GM12865 (cell line): ENCODE data around the gene KIAA1217.

Experiments
- DNase-seq: peaks from one replicate; pipeline ENCODE4 v3.0.0; 2010; ENCODE audit warnings: low read depth
- H3K4me3 ChIP-seq: 2 replicates; pipeline ENCODE4 v1.5.1; 2011; ENCODE audit warnings: mild to moderate bottlenecking, low read depth, low read length, control low read depth
- TF ChIP-seq, protein P1 (sequence below): IDR thresholded peaks from 2 replicates; pipeline ENCODE4 v1.5.1; 2011; ENCODE audit warnings: low read length, control low read depth, low read depth, inconsistent platforms; ENCODE audit not compliant: insufficient read depth; ENCODE audit errors: missing control alignments

The KIAA1217 gene

DNA sequence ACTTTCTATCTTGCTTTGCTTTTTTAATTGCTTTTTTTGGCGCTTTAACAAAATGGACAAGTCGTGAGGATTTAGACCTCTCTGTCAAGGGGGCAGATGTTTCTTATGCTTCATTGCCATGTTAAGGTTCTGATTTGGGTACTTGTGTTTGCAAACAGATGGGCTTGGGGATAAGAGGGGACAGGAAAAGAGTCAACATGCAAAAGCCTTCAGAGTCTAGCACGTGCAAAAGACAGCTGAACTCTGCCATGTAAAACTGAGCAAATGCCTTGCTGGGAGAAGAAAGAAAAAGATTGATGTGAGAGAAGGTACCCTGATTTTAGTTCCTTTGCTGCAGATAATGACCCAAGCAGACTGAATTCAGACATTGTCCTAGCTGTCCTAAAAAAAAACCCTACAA, 173.1 kb downstream of the KIAA1217 start:
- H3K4me3 ChIP-seq = no peak overlapping the region
- TF ChIP-seq, protein P1, sequence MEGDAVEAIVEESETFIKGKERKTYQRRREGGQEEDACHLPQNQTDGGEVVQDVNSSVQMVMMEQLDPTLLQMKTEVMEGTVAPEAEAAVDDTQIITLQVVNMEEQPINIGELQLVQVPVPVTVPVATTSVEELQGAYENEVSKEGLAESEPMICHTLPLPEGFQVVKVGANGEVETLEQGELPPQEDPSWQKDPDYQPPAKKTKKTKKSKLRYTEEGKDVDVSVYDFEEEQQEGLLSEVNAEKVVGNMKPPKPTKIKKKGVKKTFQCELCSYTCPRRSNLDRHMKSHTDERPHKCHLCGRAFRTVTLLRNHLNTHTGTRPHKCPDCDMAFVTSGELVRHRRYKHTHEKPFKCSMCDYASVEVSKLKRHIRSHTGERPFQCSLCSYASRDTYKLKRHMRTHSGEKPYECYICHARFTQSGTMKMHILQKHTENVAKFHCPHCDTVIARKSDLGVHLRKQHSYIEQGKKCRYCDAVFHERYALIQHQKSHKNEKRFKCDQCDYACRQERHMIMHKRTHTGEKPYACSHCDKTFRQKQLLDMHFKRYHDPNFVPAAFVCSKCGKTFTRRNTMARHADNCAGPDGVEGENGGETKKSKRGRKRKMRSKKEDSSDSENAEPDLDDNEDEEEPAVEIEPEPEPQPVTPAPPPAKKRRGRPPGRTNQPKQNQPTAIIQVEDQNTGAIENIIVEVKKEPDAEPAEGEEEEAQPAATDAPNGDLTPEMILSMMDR = no peak
- peak; percentile 26 for DNase-seq

DNA sequence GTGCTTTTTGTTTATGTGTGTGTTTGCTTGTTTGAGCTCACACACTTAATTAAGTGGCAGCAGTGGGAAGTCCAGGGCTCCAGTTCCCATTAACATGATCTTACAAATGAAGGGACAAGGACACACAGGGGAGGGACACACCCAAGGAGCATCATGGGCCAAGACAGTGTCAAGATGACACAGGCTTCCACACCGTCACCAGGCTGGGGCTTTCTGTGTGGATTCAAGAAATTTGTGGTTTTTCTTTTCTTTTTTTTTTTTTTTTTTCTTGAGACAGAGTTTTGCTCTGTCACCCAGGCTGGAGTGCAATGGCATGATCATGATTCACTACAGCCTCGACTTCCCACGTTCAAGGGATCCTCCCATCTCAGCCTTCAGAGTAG, 173.6 kb downstream of the KIAA1217 start:
- no peak overlapping the region for H3K4me3 ChIP-seq
- TF ChIP-seq, protein P1 = no peak
- peak; percentile 57 for DNase-seq

DNA sequence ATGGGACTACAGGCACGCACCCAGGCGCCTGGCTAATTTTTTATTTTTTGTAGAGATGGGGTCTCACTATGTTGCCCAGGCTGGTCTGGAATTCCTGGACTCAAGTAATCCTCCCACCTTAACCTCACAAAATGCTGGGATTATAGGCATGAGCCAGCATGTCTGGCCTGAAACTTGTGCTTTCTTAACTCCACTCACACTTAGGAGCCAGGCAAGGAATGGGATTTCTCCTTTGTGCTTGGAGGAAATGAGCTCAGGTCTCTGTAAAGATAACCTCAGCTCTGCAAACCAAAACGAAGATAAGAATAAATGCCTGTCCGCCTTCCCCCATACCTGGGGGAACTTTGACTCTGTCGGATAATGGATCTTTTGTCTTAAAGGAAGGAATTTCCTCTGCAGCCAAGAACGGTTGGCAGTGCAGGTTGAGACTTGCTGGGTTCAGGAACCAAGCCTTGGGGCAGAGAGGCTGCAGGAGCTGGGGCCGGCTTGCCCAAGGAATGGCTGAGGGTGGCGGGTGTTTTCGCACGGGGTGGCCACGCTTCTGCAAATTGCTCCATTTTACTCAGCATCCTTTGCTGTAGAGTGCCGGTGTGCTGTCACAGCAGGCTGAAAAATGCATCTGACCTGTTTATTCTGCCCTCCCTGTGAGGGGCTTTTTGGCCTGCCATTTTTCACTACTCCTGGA, 174.2 kb downstream of the KIAA1217 start:
- TF ChIP-seq, protein P1 = no peak
- DNase-seq = no peak
- H3K4me3 ChIP-seq = no peak overlapping the region

DNA sequence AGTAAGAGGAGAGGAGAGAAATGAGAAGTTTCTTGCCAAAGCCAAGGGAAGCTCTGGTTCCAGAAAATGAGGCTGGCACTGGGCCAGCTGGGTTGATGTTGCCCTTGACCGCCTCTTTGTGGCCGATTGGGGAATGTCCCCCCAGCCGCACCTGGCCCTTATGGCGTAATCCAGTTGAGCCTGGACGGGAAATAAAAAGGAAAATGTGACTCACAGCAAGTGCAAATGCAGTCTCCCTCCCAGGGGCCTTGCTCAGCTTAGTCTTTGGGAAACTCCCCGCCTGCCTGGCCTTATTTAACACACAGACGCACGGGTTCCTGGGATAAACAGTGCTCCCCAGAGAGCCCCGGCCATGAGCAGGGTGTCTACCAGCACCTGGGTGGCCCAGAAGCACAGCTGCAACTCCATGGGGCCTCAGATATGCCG, 174.8 kb downstream of the KIAA1217 start:
- peak overlapping the region; percentile 15; the same call in 1 of the 2 replicates for H3K4me3 ChIP-seq
- TF ChIP-seq, protein P1 = peak; percentile 38
- peak; percentile 90 for DNase-seq

DNA sequence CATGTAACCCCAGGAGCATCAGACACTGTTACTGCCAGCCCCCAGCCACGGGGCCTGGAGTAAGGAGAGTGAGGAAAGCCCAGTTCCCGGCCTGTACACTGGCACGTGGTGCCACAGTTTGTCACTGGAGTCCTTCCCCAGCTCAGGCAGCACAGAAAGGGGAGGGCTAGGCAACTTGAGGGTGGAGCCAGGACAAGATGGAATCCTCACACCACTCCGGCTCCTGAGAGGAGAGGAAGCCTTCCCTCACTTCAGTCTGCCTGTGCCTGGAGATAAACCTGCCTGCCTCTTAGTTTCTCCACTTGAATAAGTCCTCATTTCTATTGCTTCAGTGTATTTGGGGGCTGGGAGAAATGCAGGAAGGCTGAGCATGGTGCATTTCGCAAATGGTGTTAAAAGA, 176.0 kb downstream of the KIAA1217 start:
- no peak for DNase-seq
- TF ChIP-seq, protein P1 = no peak
- no peak overlapping the region for H3K4me3 ChIP-seq

DNA sequence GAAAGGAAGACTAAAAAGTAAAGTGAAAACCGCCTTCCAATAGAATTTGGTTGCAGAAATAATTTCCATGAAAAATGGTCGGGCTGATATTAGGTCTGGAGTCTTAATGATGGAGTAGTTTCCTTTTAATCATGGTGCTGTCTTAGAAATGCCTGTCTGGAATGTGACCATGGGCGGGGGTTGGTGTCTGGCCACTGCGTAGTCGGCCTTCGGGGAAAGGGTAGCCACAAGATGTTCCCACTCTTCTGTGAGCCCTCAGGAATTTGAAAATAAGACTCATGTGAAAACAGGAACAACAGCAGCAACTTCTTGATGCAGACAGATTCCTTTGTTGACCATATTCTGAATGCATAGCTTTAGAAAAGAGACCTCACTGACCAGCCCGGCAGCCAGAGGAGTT, 176.8 kb downstream of the KIAA1217 start:
- H3K4me3 ChIP-seq = no peak overlapping the region
- DNase-seq = no peak
- TF ChIP-seq, protein P1 = no peak

DNA sequence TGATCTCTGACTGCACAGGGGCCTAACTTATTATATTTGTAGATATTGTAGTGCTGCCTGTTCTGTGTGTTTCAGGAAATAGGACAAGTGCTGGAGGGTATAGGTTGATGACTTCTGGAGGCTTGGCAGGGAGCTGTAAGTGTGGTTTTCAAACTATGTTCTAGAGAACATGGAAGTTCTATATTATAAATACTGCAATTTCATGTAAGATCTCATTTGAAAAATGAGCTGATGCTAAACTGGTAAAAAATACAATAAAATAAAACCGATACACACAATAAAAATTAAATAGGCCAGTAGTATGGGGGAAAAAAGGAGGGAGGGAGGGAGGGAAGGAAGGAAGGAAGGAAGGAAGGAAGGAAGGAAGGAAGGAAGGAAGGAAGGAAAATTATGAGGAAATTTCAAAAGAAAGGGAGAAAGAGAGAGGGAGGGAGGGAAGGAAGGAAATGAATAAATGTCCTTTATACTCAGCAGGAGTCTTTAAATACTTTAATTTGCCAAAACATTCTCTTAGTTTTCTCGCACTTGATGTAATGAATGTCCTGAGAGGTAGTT, 181.3 kb downstream of the KIAA1217 start:
- H3K4me3 ChIP-seq = no peak overlapping the region
- DNase-seq = no peak
- TF ChIP-seq, protein P1 = no peak
